Thyroid gland (tissue), 4 donors: Measurements from ENCODE around the gene ALOX15B.

ENCODE experiments used
- CTCF ChIP-seq, 6 experiments: fragments of 200-600 bp in 3 of 6; fragments of 450-650 bp in 3 of 6; sonication (generic) in 3 of 6; IDR thresholded peaks; one replicate each; pipeline ENCODE4 v1.5.1; 2016 to 2019; ENCODE audit warnings: antibody characterized with exemption in 6 of 6, mild to moderate bottlenecking in 2 of 6, inconsistent platforms in 1 of 6, moderate library complexity in 1 of 6
- POLR2A ChIP-seq, 2 donors: fragments of 450-650 bp; IDR thresholded peaks; one replicate each; pipeline ENCODE4 v1.6.1; 2017; ENCODE audit warnings: antibody characterized with exemption in 2 of 2, mild to moderate bottlenecking in 2 of 2, moderate library complexity in 1 of 2

DNA sequence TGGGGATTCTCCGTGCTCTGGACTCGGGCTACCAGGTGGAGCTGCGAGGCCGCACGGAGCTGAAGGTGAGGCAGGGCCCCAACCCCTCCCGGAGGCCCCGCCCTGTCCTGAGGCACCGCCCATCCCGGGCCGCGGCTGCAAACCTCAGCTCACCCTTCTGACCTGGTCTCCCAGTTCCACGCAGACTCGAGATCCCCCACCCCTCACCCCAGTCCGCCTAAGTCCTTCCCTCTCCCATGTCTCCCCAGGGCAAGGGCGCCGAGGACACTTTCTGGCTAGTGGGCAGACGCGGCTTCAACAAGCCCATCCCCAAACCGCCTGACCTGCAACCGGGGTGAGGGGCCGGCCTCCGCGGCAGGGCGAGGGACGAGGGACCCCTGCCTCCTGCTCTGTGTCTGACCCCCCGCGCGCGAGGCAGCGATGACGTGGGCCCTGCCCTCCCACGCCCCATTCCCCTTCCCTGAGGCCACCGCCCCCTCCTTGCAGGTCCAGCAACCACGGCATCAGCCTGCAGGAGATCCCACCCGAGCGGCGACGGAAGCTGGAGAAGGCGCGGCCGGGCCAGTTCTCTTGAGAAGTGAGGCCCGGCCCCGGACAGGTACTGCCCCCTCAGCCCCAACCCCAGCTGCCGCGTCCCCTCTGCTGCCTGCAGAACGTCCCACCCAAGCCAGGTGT, 22.8 kb upstream of the ALOX15B start:
- TF ChIP-seq POLR2A (IDR thresholded peaks at IDR 0.05) = no peak
- TF ChIP-seq CTCF (IDR thresholded peaks at IDR 0.05) = no peak
